ENCODE measurements around the gene PINLYP. TPM values are rescaled to one million over a fixed set of nuclear protein-coding genes. Genes with fewer than 3 reads are reported as not detected.
A peak's percentile ranks its signal among the peaks of the same experiment; 100 is the strongest.

Gene PINLYP
- total RNA-seq, 2 donors from 2014 or later = 6.6 to 11.9 TPM

GRCh38 chr19:43616306-43616705 lies 40.7 kb downstream of the PINLYP start:
- no peak for DNase-seq (ENCODE audit: low spot score)
- peaks cover 0 to 16% of the 10 kb centered on the region in 2 donors for H3K4me1 ChIP-seq (ENCODE audit: control insufficient read depth in 1 of 2, low read depth in 2 of 2)
- H3K4me3 ChIP-seq = no peak overlapping the region
- H3K36me3 ChIP-seq = peaks cover 11% of the 10 kb centered on the region
- H3K27me3 ChIP-seq (replicated peaks; ENCODE audit: insufficient read depth) = no peaks in the 10 kb centered on the region
- H3K27ac ChIP-seq = no peak overlapping the region
- no peak for TF ChIP-seq CTCF (IDR thresholded peaks at IDR 0.05)
- no peaks in the 10 kb centered on the region for H3K9me3 ChIP-seq
- no peak for ATAC-seq (ENCODE audit: insufficient number of reproducible peaks, low FRiP score, low read depth)

- Histone ChIP-seq H3K4me1 (ENCODE audit: control insufficient read depth in 1 of 2, low read depth in 2 of 2) (peaks cover 0 to 16% of the 10 kb centered on the region in 2 donors), H3K4me3 (no peak overlapping the region), H3K27me3 (replicated peaks; ENCODE audit: insufficient read depth) (no peaks in the 10 kb centered on the region), H3K36me3 (peaks cover 7% of the 10 kb centered on the region), H3K9me3 (no peaks in the 10 kb centered on the region), H3K27ac (no peak overlapping the region)
- DNase-seq (ENCODE audit: low spot score) = no peak
- TF ChIP-seq CTCF (IDR thresholded peaks at IDR 0.05) = no peak
- no peak for ATAC-seq (ENCODE audit: insufficient number of reproducible peaks, low FRiP score, low read depth)
Observed at GRCh38 chr19:43616954-43617353, 41.4 kb downstream of the PINLYP start.

- peaks cover 0 to 16% of the 10 kb centered on the region in 2 donors for H3K4me1 ChIP-seq (ENCODE audit: control insufficient read depth in 1 of 2, low read depth in 2 of 2)
- TF ChIP-seq CTCF (IDR thresholded peaks at IDR 0.05) = no peak
- peak overlapping the region; percentile 72 for H3K4me3 ChIP-seq
- ATAC-seq (ENCODE audit: insufficient number of reproducible peaks, low FRiP score, low read depth) = peak; percentile 10
- DNase-seq (ENCODE audit: low spot score) = no peak
- peak overlapping the region; percentile 80 to 84 for H3K27ac ChIP-seq
- H3K36me3 ChIP-seq = no peaks in the 10 kb centered on the region
- H3K9me3 ChIP-seq = no peaks in the 10 kb centered on the region
- no peaks in the 10 kb centered on the region for H3K27me3 ChIP-seq (replicated peaks; ENCODE audit: insufficient read depth)
Observed at GRCh38 chr19:43618921-43619261, 43.3 kb downstream of the PINLYP start.

GRCh38 chr19:43619262-43620060 lies 43.9 kb downstream of the PINLYP start, which contains the start of gene ZNF428:
TSS of gene ZNF428 (minus strand) at chr19:43619629. CDS start at chr19:43614304, 5,325 bp downstream.
- H3K36me3 ChIP-seq = no peaks in the 10 kb centered on the region
- H3K27ac ChIP-seq = peak within 1 kb of the TSS; percentile 80 to 84
- DNase-seq (ENCODE audit: low spot score) = peak; percentile 35
- peak; percentile 71 for ATAC-seq (ENCODE audit: insufficient number of reproducible peaks, low FRiP score, low read depth)
- H3K9me3 ChIP-seq = no peaks in the 10 kb centered on the region
- no peaks in the 10 kb centered on the region for H3K27me3 ChIP-seq (replicated peaks; ENCODE audit: insufficient read depth)
- H3K4me3 ChIP-seq = peak within 1 kb of the TSS; percentile 72
- no peak for TF ChIP-seq CTCF (IDR thresholded peaks at IDR 0.05)
- peaks cover 0 to 16% of the 10 kb centered on the region in 2 donors for H3K4me1 ChIP-seq (ENCODE audit: control insufficient read depth in 1 of 2, low read depth in 2 of 2)

- TF ChIP-seq CTCF (IDR thresholded peaks at IDR 0.05) = no peak
- no peak for ATAC-seq (ENCODE audit: insufficient number of reproducible peaks, low FRiP score, low read depth)
- Histone ChIP-seq H3K4me3 (peak overlapping the region; percentile 72), H3K27ac (peak overlapping the region; percentile 80 to 84), H3K4me1 (ENCODE audit: control insufficient read depth in 1 of 2, low read depth in 2 of 2) (peaks cover 0 to 16% of the 10 kb centered on the region in 2 donors), H3K27me3 (replicated peaks; ENCODE audit: insufficient read depth) (no peaks in the 10 kb centered on the region), H3K9me3 (no peaks in the 10 kb centered on the region), H3K36me3 (no peaks in the 10 kb centered on the region)
- peak; percentile 63 for DNase-seq (ENCODE audit: low spot score)
Observed at GRCh38 chr19:43620061-43621001, 44.7 kb downstream of the PINLYP start.

All from thoracic aorta (tissue), 2 donors.